AG04449 (cell line): ENCODE data around the gene CHMP1A.
A peak's percentile ranks its signal among the peaks of the same experiment; 100 is the strongest.

ENCODE experiments used
- CTCF ChIA-PET: fragments of 350-600 bp; formaldehyde crosslinking; extraction: SDS; loops from one replicate; lab custom pipeline; 2021; ENCODE audit warnings: antibody characterized with exemption; lab: Yijun Ruan, JAX
- POLR2A ChIA-PET: fragments of 400-600, 350-600 bp; formaldehyde crosslinking; extraction: SDS; loops from one replicate; lab custom pipeline; 2020; ENCODE audit warnings: antibody characterized with exemption, inconsistent platforms; lab: Yijun Ruan, JAX
- DNase-seq: peaks from one replicate; pipeline ENCODE4 v3.0.0-alpha.2; 2010; ENCODE audit warnings: low read depth, low spot score
- H3K4me3 ChIP-seq: 2 replicates; pipeline ENCODE4 v1.5.1; 2011; ENCODE audit warnings: low read depth, mild to moderate bottlenecking, control low read depth, low read length
- CTCF ChIP-seq: IDR thresholded peaks from one replicate; pipeline ENCODE4 v1.5.1; 2011; ENCODE audit warnings: mild to moderate bottlenecking, moderate library complexity, low read length, control low read depth, inconsistent platforms; ENCODE audit not compliant: insufficient read depth; ENCODE audit errors: missing control alignments

The CHMP1A gene

DNA sequence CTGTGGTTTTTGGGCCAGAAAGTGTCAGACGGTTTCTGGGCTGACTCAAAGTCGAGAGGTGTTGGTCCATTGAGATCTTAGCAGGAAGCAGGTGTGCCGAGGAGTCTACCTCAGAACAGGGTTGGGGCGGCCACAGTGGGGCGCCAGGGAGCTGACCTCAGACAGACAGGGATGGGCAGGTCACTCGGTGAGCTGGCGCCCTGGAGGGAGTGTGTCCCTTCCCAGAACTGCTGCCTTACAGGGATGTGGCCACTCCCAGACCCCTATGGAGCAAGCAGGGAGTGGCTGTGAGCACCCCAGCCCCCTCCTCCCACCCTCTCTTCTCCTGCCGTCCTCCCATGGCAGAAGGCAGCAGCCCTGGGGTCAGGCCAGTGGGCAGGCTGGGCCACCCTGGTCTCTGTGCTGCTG, 58.1 kb downstream of the CHMP1A start:
- ChIA-PET POLR2A (no interaction called here), CTCF (interaction anchor here (1.0 to 3.9 kb wide), 2 partner anchors 16 kb away, joined by 4 to 20 read pairs; no protein-coding TSS in a partner anchor)
- no peak overlapping the region for H3K4me3 ChIP-seq
- peak; percentile 20 for TF ChIP-seq CTCF
- no peak for DNase-seq

GRCh38 chr16:89598199-89598598, 59.3 kb downstream of the CHMP1A start:
- no peak for DNase-seq
- no peak for TF ChIP-seq CTCF
- no peak overlapping the region for H3K4me3 ChIP-seq
- POLR2A ChIA-PET = no interaction called here
- CTCF ChIA-PET = no interaction called here

DNA sequence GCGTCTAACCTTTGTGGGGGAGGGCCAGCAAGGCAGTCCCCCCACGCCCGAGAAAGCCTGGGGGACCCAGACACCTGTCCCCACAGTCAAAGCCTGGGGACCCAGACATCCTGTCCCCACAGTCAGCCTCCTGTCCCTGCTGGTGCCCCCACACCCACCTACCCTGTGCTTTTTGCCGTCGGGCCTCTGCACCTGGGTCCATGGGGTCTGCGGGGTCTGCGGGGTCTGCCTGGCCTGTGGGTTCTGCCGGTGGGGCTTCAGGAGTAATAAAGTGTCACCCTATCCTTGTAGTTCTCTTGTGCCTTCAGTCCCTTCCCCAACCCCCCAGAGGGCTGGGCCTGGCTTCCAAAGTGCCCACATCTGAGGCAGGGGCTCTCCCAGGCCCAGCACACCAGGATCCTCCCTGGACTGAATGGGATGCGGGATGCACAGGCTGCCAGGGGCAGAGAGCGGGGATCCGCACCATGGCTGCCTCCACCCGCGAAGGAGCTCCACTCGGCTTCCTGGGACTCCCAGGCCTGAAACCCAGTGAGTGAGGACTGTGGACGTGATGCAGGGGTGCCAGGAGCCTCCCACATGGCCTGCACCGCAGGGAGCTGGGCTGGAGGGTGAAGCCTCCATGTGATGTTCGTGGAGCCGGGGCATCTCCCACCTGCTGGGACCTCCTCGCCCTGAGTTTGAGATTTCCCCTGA, 60.4 kb downstream of the CHMP1A start:
- no peak for DNase-seq
- no peak overlapping the region for H3K4me3 ChIP-seq
- POLR2A ChIA-PET = no interaction called here
- no peak for TF ChIP-seq CTCF
- CTCF ChIA-PET = no interaction called here

DNA sequence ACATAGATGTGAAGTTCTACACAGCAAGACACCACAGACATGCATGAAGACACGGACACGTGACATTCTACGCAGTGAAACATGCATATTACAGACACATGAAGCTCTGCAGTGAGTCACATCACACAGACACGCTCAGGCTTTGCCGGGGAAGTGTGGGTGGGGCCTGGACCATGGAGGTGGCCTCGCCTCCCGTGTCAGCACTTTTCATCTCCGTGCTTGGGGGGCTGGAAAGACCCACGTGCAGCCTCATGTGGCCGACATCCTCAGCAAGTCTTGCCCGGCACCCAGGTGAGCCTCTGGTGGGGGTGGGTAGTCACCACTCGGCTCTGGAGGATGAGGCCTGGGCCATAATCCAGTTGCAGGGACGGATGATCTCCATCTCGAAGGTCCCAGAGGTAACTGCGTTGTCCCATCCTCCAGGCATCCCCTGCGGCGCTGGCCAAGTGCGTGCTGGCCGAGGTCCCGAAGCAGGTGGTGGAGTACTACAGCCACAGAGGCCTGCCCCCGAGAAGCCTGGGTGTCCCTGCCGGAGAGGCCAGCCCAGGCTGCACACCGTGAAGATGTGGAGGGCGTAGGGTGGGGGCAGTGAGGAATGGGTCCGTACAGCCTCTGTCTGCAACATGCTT, 61.3 kb downstream of the CHMP1A start:
- ChIA-PET POLR2A (no interaction called here), CTCF (interaction anchor here (0.7 kb wide), 1 partner anchor 45 kb away, joined by 4 read pairs; no protein-coding TSS in a partner anchor)
- no peak for DNase-seq

DNA sequence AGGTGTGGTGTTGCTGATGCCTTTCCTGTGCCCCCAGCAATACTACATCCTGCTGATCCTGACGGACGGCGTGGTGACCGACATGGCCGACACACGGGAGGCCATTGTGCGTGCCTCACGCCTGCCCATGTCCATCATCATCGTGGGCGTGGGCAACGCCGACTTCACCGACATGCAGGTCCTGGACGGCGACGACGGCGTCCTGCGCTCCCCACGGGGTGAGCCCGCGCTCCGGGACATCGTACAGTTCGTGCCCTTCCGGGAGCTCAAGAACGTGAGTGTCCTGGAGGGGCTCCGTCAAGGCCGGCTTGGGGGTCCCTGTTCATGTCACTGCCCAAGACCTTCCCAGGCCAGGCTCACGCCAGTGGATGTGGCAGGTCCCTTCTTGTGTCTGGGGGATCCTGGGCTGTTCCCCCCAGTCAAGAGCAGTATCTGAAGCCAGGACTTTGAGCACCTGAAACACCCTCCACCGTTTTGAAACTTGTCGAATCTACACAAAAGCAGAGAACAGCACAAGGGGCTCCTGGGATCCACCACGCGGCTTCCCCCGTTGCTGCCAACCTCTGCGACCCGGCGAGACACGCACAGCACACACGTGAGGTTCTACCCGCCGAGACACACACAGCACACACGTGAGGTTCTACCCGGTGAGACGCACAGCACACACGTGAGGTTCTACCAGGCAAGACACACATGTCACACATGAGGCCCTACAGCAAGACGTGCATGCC, 62.0 kb downstream of the CHMP1A start:
- POLR2A ChIA-PET = no interaction called here
- no peak overlapping the region for H3K4me3 ChIP-seq
- CTCF ChIA-PET = interaction anchor here (0.7 kb wide), 1 partner anchor 46 kb away, joined by 4 read pairs; no protein-coding TSS in a partner anchor
- DNase-seq = no peak
- TF ChIP-seq CTCF = no peak

More for the DNA sequence above, 61.3 kb downstream of the CHMP1A start:
- no peak overlapping the region for H3K4me3 ChIP-seq
- TF ChIP-seq CTCF = no peak
